ENCODE measurements around the gene ADARB2. TPM values are rescaled to one million over a fixed set of nuclear protein-coding genes. Genes with fewer than 3 reads are reported as not detected.
"Not testable (repeated sequence)": the region's sequence is repeated elsewhere in the genome, so short reads cannot be mapped to it uniquely, and the experiment has no call there.

Gene ADARB2
- total and polyA plus RNA-seq, 4 donors: 0.55 to 0.70 (median 0.59) TPM; not detected in 1

GRCh38 chr10:1538121-1538520 lies 199.2 kb downstream of the ADARB2 start:
- H3K27ac ChIP-seq (ENCODE audit: low read depth in 1 of 2, low read length in 2 of 2): no peak overlapping the region
- H3K27me3 ChIP-seq (ENCODE audit: control insufficient read depth in 4 of 4, insufficient read depth in 4 of 4, low read length in 3 of 4): no peaks in the 10 kb centered on the region
- H3K4me1 ChIP-seq (ENCODE audit: control insufficient read depth in 4 of 4, insufficient read depth in 4 of 4, low read length in 3 of 4): no peaks in the 10 kb centered on the region
- no peaks in the 10 kb centered on the region for H3K9me3 ChIP-seq (ENCODE audit: control insufficient read depth in 4 of 4, low read length in 3 of 4)
- H3K36me3 ChIP-seq (ENCODE audit: control insufficient read depth in 4 of 4, insufficient read depth in 3 of 4, low read depth in 1 of 4, low read length in 3 of 4): no peaks in the 10 kb centered on the region
- no peak overlapping the region for H3K9ac ChIP-seq (ENCODE audit: low read depth in 1 of 2, low read length in 2 of 2)
- 61% methylated on average over 8 of the region's 8 CpGs for WGBS
- TF ChIP-seq RAD21 (IDR thresholded peaks at IDR 0.05) (no peak), FOXA1 (IDR thresholded peaks at IDR 0.05) (no peak), HNF4G (IDR thresholded peaks at IDR 0.05) (no peak), ATF3 (IDR thresholded peaks at IDR 0.05) (no peak)
- no peak overlapping the region for H3K4me3 ChIP-seq (ENCODE audit: low read depth in 1 of 3, low read length in 3 of 3)
- DNase-seq (ENCODE audit: low spot score): no peak

- H3K9ac ChIP-seq (ENCODE audit: low read depth in 1 of 2, low read length in 2 of 2); H3K9me3 ChIP-seq (ENCODE audit: control insufficient read depth in 4 of 4, low read length in 3 of 4); H3K36me3 ChIP-seq (ENCODE audit: control insufficient read depth in 4 of 4, insufficient read depth in 3 of 4, low read depth in 1 of 4, low read length in 3 of 4); DNase-seq (ENCODE audit: low spot score); H3K27ac ChIP-seq (ENCODE audit: low read depth in 1 of 2, low read length in 2 of 2); H3K4me3 ChIP-seq (ENCODE audit: low read depth in 1 of 3, low read length in 3 of 3); H3K4me1 ChIP-seq (ENCODE audit: control insufficient read depth in 4 of 4, insufficient read depth in 4 of 4, low read length in 3 of 4); H3K27me3 ChIP-seq (ENCODE audit: control insufficient read depth in 4 of 4, insufficient read depth in 4 of 4, low read length in 3 of 4): not testable (repeated sequence)
- WGBS: 89% methylated on average over 2 of the region's 2 CpGs
These were observed 199.9 kb downstream of the ADARB2 start for GRCh38 chr10:1537449-1537848.

- Histone ChIP-seq H3K9me3 (ENCODE audit: control insufficient read depth in 4 of 4, low read length in 3 of 4) (no peaks in the 10 kb centered on the region), H3K27ac (ENCODE audit: low read depth in 1 of 2, low read length in 2 of 2) (no peak overlapping the region), H3K4me1 (ENCODE audit: control insufficient read depth in 4 of 4, insufficient read depth in 4 of 4, low read length in 3 of 4) (no peaks in the 10 kb centered on the region), H3K27me3 (ENCODE audit: control insufficient read depth in 4 of 4, insufficient read depth in 4 of 4, low read length in 3 of 4) (no peaks in the 10 kb centered on the region), H3K4me3 (ENCODE audit: low read depth in 1 of 3, low read length in 3 of 3) (no peak overlapping the region), H3K36me3 (ENCODE audit: control insufficient read depth in 4 of 4, insufficient read depth in 3 of 4, low read depth in 1 of 4, low read length in 3 of 4) (no peaks in the 10 kb centered on the region), H3K9ac (ENCODE audit: low read depth in 1 of 2, low read length in 2 of 2) (no peak overlapping the region)
- no peak for DNase-seq (ENCODE audit: low spot score)
- TF ChIP-seq REST (IDR thresholded peaks at IDR 0.05) (no peak), FOXA2 (IDR thresholded peaks at IDR 0.05) (no peak), HNF4A (conservative IDR thresholded peaks at IDR 0.05) (no peak), NR2F2 (IDR thresholded peaks at IDR 0.05) (no peak), GABPA (IDR thresholded peaks at IDR 0.05 in 1 of 2, conservative IDR thresholded peaks at IDR 0.05 in 1 of 2) (no peak), FOXA1 (IDR thresholded peaks at IDR 0.05) (no peak)
- 83% methylated on average over 7 of the region's 7 CpGs for WGBS
These were observed 201.0 kb downstream of the ADARB2 start for GRCh38 chr10:1536341-1536740.

GRCh38 chr10:1535301-1535965 lies 201.9 kb downstream of the ADARB2 start:
- no peak overlapping the region for H3K27ac ChIP-seq (ENCODE audit: low read depth in 1 of 2, low read length in 2 of 2)
- TF ChIP-seq RAD21 (IDR thresholded peaks at IDR 0.05): no peak
- TF ChIP-seq RXRA (IDR thresholded peaks at IDR 0.05): no peak
- no peak for TF ChIP-seq YY1 (IDR thresholded peaks at IDR 0.05)
- TF ChIP-seq JUND (IDR thresholded peaks at IDR 0.05): no peak
- no peak for TF ChIP-seq HNF4A (conservative IDR thresholded peaks at IDR 0.05)
- TF ChIP-seq REST (IDR thresholded peaks at IDR 0.05): no peak
- TF ChIP-seq FOXA2 (IDR thresholded peaks at IDR 0.05): no peak
- no peak for TF ChIP-seq MAX (IDR thresholded peaks at IDR 0.05)
- no peak for TF ChIP-seq SP1 (IDR thresholded peaks at IDR 0.05)
- no peak for TF ChIP-seq HNF4G (IDR thresholded peaks at IDR 0.05)
- no peak for TF ChIP-seq ATF3 (IDR thresholded peaks at IDR 0.05)
- TF ChIP-seq NR2F2 (IDR thresholded peaks at IDR 0.05): no peak
- H3K4me1 ChIP-seq (ENCODE audit: control insufficient read depth in 4 of 4, insufficient read depth in 4 of 4, low read length in 3 of 4): no peaks in the 10 kb centered on the region
- H3K4me3 ChIP-seq (ENCODE audit: low read depth in 1 of 3, low read length in 3 of 3): no peak overlapping the region
- peaks cover 0 to 2% (median 0%) of the 10 kb centered on the region in 4 donors for H3K27me3 ChIP-seq (ENCODE audit: control insufficient read depth in 4 of 4, insufficient read depth in 4 of 4, low read length in 3 of 4)
- H3K36me3 ChIP-seq (ENCODE audit: control insufficient read depth in 4 of 4, insufficient read depth in 3 of 4, low read depth in 1 of 4, low read length in 3 of 4): no peaks in the 10 kb centered on the region
- no peak overlapping the region for H3K9ac ChIP-seq (ENCODE audit: low read depth in 1 of 2, low read length in 2 of 2)
- WGBS: 88% methylated on average over 24 of the region's 24 CpGs
- DNase-seq (ENCODE audit: low spot score): no peak
- H3K9me3 ChIP-seq (ENCODE audit: control insufficient read depth in 4 of 4, low read length in 3 of 4): no peaks in the 10 kb centered on the region
